ENCODE results near the gene JAM2.

JAM2 gene

GRCh38 chr21:25734654-25734903 is 95.5 kb downstream of the JAM2 start:
- peak overlapping the region; percentile 99 for H3K9ac ChIP-seq
- peak overlapping the region; percentile 56 for H3K4me2 ChIP-seq
- peaks cover 83% of the 10 kb centered on the region for H3K79me2 ChIP-seq (ENCODE audit: insufficient read depth, low read depth)
- no peak for TF ChIP-seq CTCF (conservative IDR thresholded peaks at IDR 0.05; ENCODE audit: low read depth, low read length)
- H3K27ac ChIP-seq: peak overlapping the region; percentile 100
- H3K4me3 ChIP-seq (IDR thresholded peaks at IDR 0.05; ENCODE audit: insufficient read depth, low read depth, low read length): no peak overlapping the region
- H2AFZ ChIP-seq (ENCODE audit: low read depth): peak overlapping the region; percentile 97
- no peaks in the 10 kb centered on the region for H3K27me3 ChIP-seq (ENCODE audit: insufficient read depth, low read depth)
- H4K20me1 ChIP-seq (ENCODE audit: insufficient read depth): no peaks in the 10 kb centered on the region; the same call in 1 of the 2 replicates
- H3K36me3 ChIP-seq (ENCODE audit: insufficient read depth): no peaks in the 10 kb centered on the region; the same call in 1 of the 2 replicates
- peaks cover 27% of the 10 kb centered on the region for H3K4me1 ChIP-seq (ENCODE audit: low read depth, poor library complexity, severe bottlenecking)

DNA sequence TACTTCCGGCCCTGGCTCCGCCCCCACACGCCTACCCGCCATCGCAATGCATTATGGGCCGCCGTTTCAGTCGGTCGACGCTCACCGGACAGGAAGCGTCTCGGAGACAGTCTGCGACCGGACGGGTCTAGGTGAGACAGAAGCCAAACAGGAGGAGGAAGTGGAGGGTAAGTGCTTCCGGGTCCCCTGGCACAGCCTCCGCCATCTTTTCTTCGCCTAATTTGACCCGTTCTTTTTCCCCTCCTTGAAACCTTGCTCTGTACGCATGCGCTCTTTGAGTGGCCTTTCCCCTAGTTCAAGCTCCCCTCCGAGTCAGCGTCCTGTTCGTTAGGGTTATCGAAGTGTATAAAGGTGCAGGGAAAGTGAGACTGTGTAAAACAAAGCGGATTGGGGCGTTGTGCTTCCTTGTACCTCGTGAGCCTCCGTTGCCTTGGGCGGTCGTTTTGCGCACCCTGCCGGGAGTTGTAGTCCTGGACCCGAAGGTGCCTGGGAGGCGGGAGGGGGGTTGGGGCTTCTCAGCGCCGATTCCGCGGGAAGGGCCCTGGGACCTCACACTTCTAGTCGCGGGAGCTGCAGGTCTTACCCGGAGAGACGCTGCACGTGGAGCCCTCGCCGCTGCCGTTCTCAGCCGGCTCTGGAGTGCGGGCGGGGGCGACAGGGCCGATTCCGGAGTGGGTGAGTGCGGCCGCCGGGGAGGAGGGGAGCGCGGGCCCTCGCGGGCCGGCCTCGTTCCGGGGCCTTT is 96.0 kb downstream of the JAM2 start, which contains the start of the genes ATP5PF and GABPA:
Gene ATP5PF, minus strand, starts transcription at position 1 of the 742 bp plus-strand sequence. CDS start 5,110 bp downstream, outside the sequence.
Gene GABPA, plus strand, starts transcription at position 69 of the 742 bp plus-strand sequence. CDS start 6,627 bp downstream, outside the sequence.
- TF ChIP-seq CTCF (conservative IDR thresholded peaks at IDR 0.05; ENCODE audit: low read depth, low read length): no peak
- peak within 1 kb of the TSS; percentile 97 for H2AFZ ChIP-seq (ENCODE audit: low read depth)
- H3K36me3 ChIP-seq (ENCODE audit: insufficient read depth): no peaks in the 10 kb centered on the region
- peak within 1 kb of the TSS; percentile 88 for H3K4me2 ChIP-seq
- peak within 1 kb of the TSS; percentile 99 for H3K9ac ChIP-seq
- H3K27ac ChIP-seq: peak within 1 kb of the TSS; percentile 100
- peaks cover 27% of the 10 kb centered on the region for H3K4me1 ChIP-seq (ENCODE audit: low read depth, poor library complexity, severe bottlenecking)
- H3K4me3 ChIP-seq (IDR thresholded peaks at IDR 0.05; ENCODE audit: insufficient read depth, low read depth, low read length): no peak within 1 kb of the TSS
- H3K27me3 ChIP-seq (ENCODE audit: insufficient read depth, low read depth): no peaks in the 10 kb centered on the region
- H3K79me2 ChIP-seq (ENCODE audit: insufficient read depth, low read depth): peaks cover 81% of the 10 kb centered on the region
- no peaks in the 10 kb centered on the region; the same call in 1 of the 2 replicates for H4K20me1 ChIP-seq (ENCODE audit: insufficient read depth)

GRCh38 chr21:25735646-25736597 is 96.9 kb downstream of the JAM2 start:
- no peaks in the 10 kb centered on the region; the same call in 1 of the 2 replicates for H4K20me1 ChIP-seq (ENCODE audit: insufficient read depth)
- no peaks in the 10 kb centered on the region for H3K36me3 ChIP-seq (ENCODE audit: insufficient read depth)
- H3K27ac ChIP-seq: peak overlapping the region; percentile 100
- peak overlapping the region; percentile 97 for H2AFZ ChIP-seq (ENCODE audit: low read depth)
- H3K9ac ChIP-seq: peak overlapping the region; percentile 99
- TF ChIP-seq CTCF (conservative IDR thresholded peaks at IDR 0.05; ENCODE audit: low read depth, low read length): no peak
- peak overlapping the region; percentile 88 for H3K4me2 ChIP-seq
- H3K4me1 ChIP-seq (ENCODE audit: low read depth, poor library complexity, severe bottlenecking): peaks cover 27% of the 10 kb centered on the region
- H3K4me3 ChIP-seq (IDR thresholded peaks at IDR 0.05; ENCODE audit: insufficient read depth, low read depth, low read length): no peak overlapping the region
- H3K27me3 ChIP-seq (ENCODE audit: insufficient read depth, low read depth): no peaks in the 10 kb centered on the region
- H3K79me2 ChIP-seq (ENCODE audit: insufficient read depth, low read depth): peaks cover 77% of the 10 kb centered on the region

- H3K36me3 ChIP-seq (ENCODE audit: insufficient read depth): no peaks in the 10 kb centered on the region
- no peak overlapping the region for H2AFZ ChIP-seq (ENCODE audit: low read depth)
- no peak for TF ChIP-seq CTCF (conservative IDR thresholded peaks at IDR 0.05; ENCODE audit: low read depth, low read length)
- H4K20me1 ChIP-seq (ENCODE audit: insufficient read depth): no peaks in the 10 kb centered on the region; the same call in 1 of the 2 replicates
- H3K27me3 ChIP-seq (ENCODE audit: insufficient read depth, low read depth): no peaks in the 10 kb centered on the region
- peaks cover 70% of the 10 kb centered on the region for H3K79me2 ChIP-seq (ENCODE audit: insufficient read depth, low read depth)
- H3K9ac ChIP-seq: no peak overlapping the region
- H3K4me1 ChIP-seq (ENCODE audit: low read depth, poor library complexity, severe bottlenecking): peaks cover 23% of the 10 kb centered on the region
- no peak overlapping the region for H3K4me3 ChIP-seq (IDR thresholded peaks at IDR 0.05; ENCODE audit: insufficient read depth, low read depth, low read length)
- H3K4me2 ChIP-seq: no peak overlapping the region; the same call in 1 of the 2 replicates
- no peak overlapping the region for H3K27ac ChIP-seq
Observed at GRCh38 chr21:25737421-25737820, 98.4 kb downstream of the JAM2 start.
